Activated T-cell treated with anti-CD3 and anti-CD28 coated beads, Interleukin-2, amount 50 U/mL, for 4 hours (primary cell): ENCODE results near the gene HPDL. TPM values are rescaled to one million over a fixed set of nuclear protein-coding genes. Genes with fewer than 3 reads are reported as not detected.
"Not testable (repeated sequence)": the region's sequence is repeated elsewhere in the genome, so short reads cannot be mapped to it uniquely, and the experiment has no call there.

Experiments used
- ATAC-seq, 2 donors: fragments of 200-7000 bp; cut with Tn5 transposase; one replicate each; pipeline ENCODE4 v1.10.0; 2021
- DNase-seq: peaks from one replicate; pipeline ENCODE4 v3.0.0-alpha.2; 2020
- H3K27me3 Mint-ChIP-seq: one replicate; pipeline ENCODE4 v1.8.0; 2021; ENCODE audit warnings: low read depth, mixed read lengths
- H3K36me3 Mint-ChIP-seq: one replicate; pipeline ENCODE4 v1.8.0; 2022; ENCODE audit warnings: mixed read lengths; ENCODE audit not compliant: insufficient read depth
- H3K4me1 Mint-ChIP-seq: one replicate; pipeline ENCODE4 v1.8.0; 2021; ENCODE audit warnings: low read depth, mixed read lengths
- H3K4me3 Mint-ChIP-seq: one replicate; pipeline ENCODE4 v1.8.0; 2021; ENCODE audit warnings: mild to moderate bottlenecking, moderate library complexity, mixed read lengths
- H3K9me3 Mint-ChIP-seq: one replicate; pipeline ENCODE4 v1.8.0; 2021; ENCODE audit warnings: mixed read lengths
- total RNA-seq, 3 donors: library from RNA; stranded (reverse); gene quantifications; one replicate each; pipeline ENCODE4 v1.2.1, GENCODE V29; 2021

Gene HPDL
- total RNA-seq, 3 donors from 2014 or later, result 32.9 to 55.9 (median 45.6) TPM

DNA sequence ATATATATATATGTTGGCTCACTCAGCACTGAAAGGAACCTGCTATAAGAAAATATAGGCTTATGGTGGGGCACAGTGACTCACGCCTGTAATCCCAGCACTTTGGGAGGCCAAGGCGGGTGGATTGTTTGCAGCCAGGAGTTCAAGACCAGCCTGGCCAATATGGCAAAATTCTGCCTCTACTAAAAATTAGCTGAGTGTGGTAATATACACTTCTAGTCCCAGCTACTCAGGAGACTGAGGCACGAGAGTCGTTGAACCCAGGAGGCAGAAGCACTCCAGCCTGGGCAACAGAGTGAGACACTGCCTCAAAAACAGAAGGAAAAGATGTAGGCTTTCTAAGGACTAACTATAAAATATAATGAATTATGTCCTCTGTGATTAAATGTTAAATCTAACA is 28.1 kb downstream of the HPDL start:
- H3K36me3 Mint-ChIP-seq, result peaks cover 5% of the 10 kb centered on the region
- H3K27me3 Mint-ChIP-seq, result no peaks in the 10 kb centered on the region
- H3K4me3 Mint-ChIP-seq, result no peak overlapping the region
- ATAC-seq (no peak), DNase-seq (no peak)
- no peaks in the 10 kb centered on the region for H3K9me3 Mint-ChIP-seq
- H3K4me1 Mint-ChIP-seq, result peaks cover under 1% of the 10 kb centered on the region

GRCh38 chr1:45355683-45356082 is 29.0 kb downstream of the HPDL start:
- Mint-ChIP-seq H3K4me3 (no peak overlapping the region), H3K4me1 (peaks cover 6% of the 10 kb centered on the region), H3K27me3 (no peaks in the 10 kb centered on the region), H3K9me3 (no peaks in the 10 kb centered on the region), H3K36me3 (peaks cover 5% of the 10 kb centered on the region)
- ATAC-seq (no peak), DNase-seq (no peak)

GRCh38 chr1:45356186-45356585 is 29.5 kb downstream of the HPDL start:
- H3K36me3 Mint-ChIP-seq, result peaks cover 5% of the 10 kb centered on the region
- no peaks in the 10 kb centered on the region for H3K27me3 Mint-ChIP-seq
- no peak overlapping the region for H3K4me3 Mint-ChIP-seq
- H3K9me3 Mint-ChIP-seq, result no peaks in the 10 kb centered on the region
- DNase-seq, result no peak
- peaks cover 6% of the 10 kb centered on the region for H3K4me1 Mint-ChIP-seq
- no peak for ATAC-seq

DNA sequence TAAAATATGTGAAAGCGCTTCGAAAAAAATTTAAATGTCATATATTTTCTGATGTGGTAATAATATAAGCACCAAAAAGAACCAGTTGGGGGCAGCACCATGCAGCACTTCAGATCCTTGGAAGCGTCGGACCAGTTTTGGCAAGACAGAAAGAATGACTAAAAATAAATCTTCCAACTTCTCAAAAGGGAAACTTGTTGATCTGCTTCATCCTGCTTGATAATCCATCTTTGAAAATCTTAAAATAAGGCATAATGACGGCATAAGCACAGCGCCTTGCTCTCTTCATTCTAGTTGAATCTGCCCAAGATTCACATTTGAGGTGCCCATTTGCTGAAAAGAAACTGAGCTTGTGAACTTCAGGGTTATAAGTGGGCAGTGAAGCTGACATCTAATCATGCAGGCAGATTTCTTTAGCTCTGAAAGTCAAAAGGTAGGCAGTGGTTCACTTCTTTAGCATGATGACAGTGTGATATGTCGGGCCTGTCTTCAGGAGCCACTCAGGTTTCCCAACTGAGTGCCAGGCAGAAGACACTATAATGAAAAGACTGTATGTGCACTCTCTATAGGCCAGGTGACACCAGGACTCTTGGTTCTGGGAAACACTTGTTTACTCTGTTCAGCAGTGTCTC is 33.3 kb downstream of the HPDL start:
- Mint-ChIP-seq H3K4me3 (no peak overlapping the region), H3K36me3 (peaks cover 5% of the 10 kb centered on the region), H3K9me3 (no peaks in the 10 kb centered on the region), H3K27me3 (no peaks in the 10 kb centered on the region), H3K4me1 (peaks cover 6% of the 10 kb centered on the region)
- DNase-seq, result peak; percentile 38
- peak in 1 of 2 donors; percentile 48 for ATAC-seq

- not testable (repeated sequence) for H3K4me1 Mint-ChIP-seq
Measured at GRCh38 chr1:45360981-45361380, 34.3 kb downstream of the HPDL start.

GRCh38 chr1:45364294-45364693 is 37.6 kb downstream of the HPDL start:
- DNase-seq, result no peak
- Mint-ChIP-seq H3K4me1 (peaks cover 6% of the 10 kb centered on the region), H3K9me3 (no peaks in the 10 kb centered on the region)

More at GRCh38 chr1:45360981-45361380, 34.3 kb downstream of the HPDL start:
- H3K4me3 Mint-ChIP-seq, H3K36me3 Mint-ChIP-seq, ATAC-seq, DNase-seq, H3K27me3 Mint-ChIP-seq, H3K9me3 Mint-ChIP-seq: not testable (repeated sequence)

DNA sequence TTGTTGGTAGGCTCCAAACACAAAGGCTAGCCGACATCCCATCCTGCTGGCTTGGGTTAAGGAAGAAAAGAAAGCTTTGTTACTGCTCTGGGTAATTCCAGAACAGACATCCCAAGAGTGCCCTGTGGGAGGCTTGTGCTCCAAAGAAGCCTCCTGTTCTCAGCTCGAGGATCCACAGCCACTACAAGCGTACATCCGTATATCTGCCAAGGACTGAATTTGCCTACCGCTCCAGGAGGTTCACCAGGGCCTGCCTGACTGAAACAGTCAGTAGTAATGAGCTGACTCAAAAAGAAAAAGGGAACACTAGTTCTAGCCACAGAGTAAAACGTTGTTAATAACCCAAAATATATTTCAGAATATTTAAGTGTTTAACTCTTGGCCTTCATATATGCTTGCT is 38.4 kb downstream of the HPDL start:
- no peaks in the 10 kb centered on the region for H3K27me3 Mint-ChIP-seq
- H3K4me1 Mint-ChIP-seq, result peaks cover 3% of the 10 kb centered on the region
- H3K4me3 Mint-ChIP-seq, result no peak overlapping the region
- no peaks in the 10 kb centered on the region for H3K9me3 Mint-ChIP-seq
- DNase-seq (no peak), ATAC-seq (no peak)
- no peaks in the 10 kb centered on the region for H3K36me3 Mint-ChIP-seq

More at GRCh38 chr1:45364294-45364693, 37.6 kb downstream of the HPDL start:
- Mint-ChIP-seq H3K4me3 (no peak overlapping the region), H3K36me3 (no peaks in the 10 kb centered on the region), H3K27me3 (no peaks in the 10 kb centered on the region)
- ATAC-seq, result no peak

GRCh38 chr1:45370575-45370974 is 43.9 kb downstream of the HPDL start:
- H3K9me3 Mint-ChIP-seq, result no peaks in the 10 kb centered on the region
- peaks cover 2% of the 10 kb centered on the region for H3K36me3 Mint-ChIP-seq
- peaks cover 8% of the 10 kb centered on the region for H3K4me1 Mint-ChIP-seq
- ATAC-seq, result no peak
- no peaks in the 10 kb centered on the region for H3K27me3 Mint-ChIP-seq
- no peak overlapping the region for H3K4me3 Mint-ChIP-seq
- DNase-seq, result no peak

GRCh38 chr1:45373573-45373972 is 46.9 kb downstream of the HPDL start:
- no peak overlapping the region for H3K4me3 Mint-ChIP-seq
- peaks cover 8% of the 10 kb centered on the region for H3K4me1 Mint-ChIP-seq
- ATAC-seq (no peak), DNase-seq (no peak)
- H3K36me3 Mint-ChIP-seq, result peaks cover 2% of the 10 kb centered on the region
- H3K27me3 Mint-ChIP-seq, result no peaks in the 10 kb centered on the region
- no peaks in the 10 kb centered on the region for H3K9me3 Mint-ChIP-seq

DNA sequence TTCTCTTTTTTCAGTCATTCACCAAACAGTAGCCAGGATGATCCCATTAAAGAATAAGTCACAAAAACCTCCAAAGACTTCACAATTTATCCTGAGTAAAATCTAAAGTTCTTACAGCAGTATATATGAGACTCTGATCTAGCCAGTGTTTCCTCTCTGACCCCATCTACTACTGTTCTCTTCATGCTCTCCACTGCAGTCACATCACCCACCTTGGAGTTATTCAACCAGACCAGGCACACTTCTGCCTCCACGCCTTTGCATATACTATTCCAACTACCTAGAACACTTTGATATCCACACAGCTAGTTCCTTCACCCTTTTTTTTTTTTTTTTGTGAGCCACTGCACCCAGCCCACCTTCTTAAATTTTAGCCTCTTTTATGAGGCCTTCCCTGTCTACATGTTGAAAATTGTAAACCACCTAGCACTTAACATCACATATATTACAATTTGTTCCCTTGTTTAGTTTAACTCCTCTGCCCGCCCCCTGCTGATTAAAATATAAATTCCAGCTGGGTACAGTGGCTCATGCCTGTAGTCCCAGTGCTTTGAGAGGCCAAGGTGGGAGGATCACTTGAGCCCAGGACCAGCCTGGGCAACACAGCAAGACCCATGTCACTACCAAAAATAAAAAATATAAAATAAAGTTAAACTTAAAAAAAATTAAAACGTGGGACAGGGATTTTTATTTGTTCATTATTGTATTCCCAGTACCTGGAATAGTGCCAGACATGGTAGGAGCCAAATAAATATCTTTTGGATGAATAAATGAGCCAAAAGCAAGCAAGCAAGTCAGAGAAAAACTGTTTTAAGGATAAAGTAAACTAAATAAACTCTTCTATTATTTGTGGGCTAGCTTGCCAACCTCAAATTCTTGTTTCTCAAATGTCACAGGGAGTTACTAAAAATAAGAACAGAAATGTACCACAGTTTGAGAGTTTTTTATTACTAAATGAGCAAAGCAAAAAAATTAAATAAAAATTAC is 48.7 kb downstream of the HPDL start:
- DNase-seq (no peak), ATAC-seq (no peak)
- peaks cover 8% of the 10 kb centered on the region for H3K4me1 Mint-ChIP-seq
- H3K9me3 Mint-ChIP-seq, result no peaks in the 10 kb centered on the region
- H3K4me3 Mint-ChIP-seq, result no peak overlapping the region
- peaks cover 2% of the 10 kb centered on the region for H3K36me3 Mint-ChIP-seq
- H3K27me3 Mint-ChIP-seq, result no peaks in the 10 kb centered on the region

- H3K9me3 Mint-ChIP-seq, result no peaks in the 10 kb centered on the region
- peaks cover 8% of the 10 kb centered on the region for H3K4me1 Mint-ChIP-seq
- H3K4me3 Mint-ChIP-seq, result no peak overlapping the region
- H3K36me3 Mint-ChIP-seq, result peaks cover 2% of the 10 kb centered on the region
- ATAC-seq (no peak), DNase-seq (no peak)
- H3K27me3 Mint-ChIP-seq, result no peaks in the 10 kb centered on the region
Measured at GRCh38 chr1:45378184-45378583, 51.5 kb downstream of the HPDL start.

Other genes with a start within 250 kb of the HPDL start
- gene ZSWIM5, start 120.3 kb upstream of the HPDL start, total RNA-seq, result 1 to 10 TPM in 1 of 3 donors, under 1 TPM in 2; 0.63 to 1.1 (median 0.68) TPM
- 10 to 100 TPM; 43.2 to 49.2 (median 45.8) TPM for gene TOE1, start 13.3 kb downstream of the HPDL start, total RNA-seq
- gene MUTYH, start 13.5 kb downstream of the HPDL start, total RNA-seq, result 10 to 100 TPM; 52.0 to 57.0 (median 54.4) TPM
- gene TESK2, start 164.3 kb downstream of the HPDL start, total RNA-seq, result 1 to 10 TPM; 2.0 to 2.5 (median 2.3) TPM
- gene CCDC163, start 173.2 kb downstream of the HPDL start, total RNA-seq, result 1 to 10 TPM; 1.3 to 1.9 (median 1.7) TPM
- 10 to 100 TPM in 1 of 3 donors, 1 to 10 TPM in 2; 6.7 to 10.6 (median 9.7) TPM for gene MMACHC, start 173.4 kb downstream of the HPDL start, total RNA-seq
- gene PRDX1, start 195.0 kb downstream of the HPDL start, total RNA-seq, result 100 to 1,000 TPM; 820 to 951 (median 896) TPM
- gene AKR1A1, start 223.9 kb downstream of the HPDL start, total RNA-seq, result 100 to 1,000 TPM; 231 to 243 (median 243) TPM